ENCODE data around the gene ITGA2B.
"Not testable (repeated sequence)": the region's sequence is repeated elsewhere in the genome, so short reads cannot be mapped to it uniquely, and the experiment has no call there.

The ITGA2B gene

DNA sequence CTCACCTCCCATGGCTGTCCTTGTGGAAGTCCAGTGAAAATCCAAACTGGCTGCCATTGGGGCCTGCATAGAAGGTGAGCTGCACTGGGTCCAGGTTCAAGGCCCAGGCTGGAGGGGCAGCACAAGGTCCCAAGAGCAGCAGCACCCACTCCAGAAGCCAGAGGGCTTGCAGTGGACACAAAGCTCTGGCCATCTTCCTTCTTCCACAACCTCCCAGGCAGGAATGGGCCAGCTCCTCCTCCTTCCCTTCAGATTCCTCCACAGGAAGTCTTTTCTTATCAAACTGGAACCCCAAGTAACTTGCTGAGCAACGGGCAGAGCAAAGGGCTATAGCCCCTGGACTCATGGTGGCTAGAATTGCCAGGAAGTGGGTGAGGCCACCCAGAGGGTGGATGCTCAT lies at the start of gene ITGA2B:
Gene ITGA2B, minus strand, starts transcription at position 369 of the 400 bp plus-strand sequence. Its CDS starts 176 bp downstream, at position 193.
- no peak for DNase-seq (ENCODE audit: low spot score)

- DNase-seq (ENCODE audit: low spot score): no peak
Measured at GRCh38 chr17:44439168-44439567, 49.7 kb upstream of the ITGA2B start.

DNA sequence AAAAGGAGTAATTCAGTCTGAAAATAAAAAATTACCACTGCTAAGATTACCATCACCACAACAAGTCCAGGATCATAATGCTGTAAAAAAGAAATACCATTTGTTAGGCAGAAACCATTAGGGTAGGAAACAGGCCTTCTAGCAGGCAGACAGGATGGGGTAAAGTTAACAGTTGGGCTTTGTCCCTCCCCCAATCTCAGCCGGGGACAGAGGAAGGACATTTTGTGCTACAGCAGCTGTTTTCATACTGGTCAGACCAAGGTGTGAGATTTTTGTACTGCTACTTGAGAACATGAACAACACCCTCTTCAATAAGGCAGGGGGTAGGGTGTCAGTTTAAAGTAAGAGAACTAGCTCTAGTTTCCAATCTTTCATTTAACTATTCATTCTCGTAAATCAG lies 49.2 kb upstream of the ITGA2B start:
- DNase-seq (ENCODE audit: low spot score): no peak

DNA sequence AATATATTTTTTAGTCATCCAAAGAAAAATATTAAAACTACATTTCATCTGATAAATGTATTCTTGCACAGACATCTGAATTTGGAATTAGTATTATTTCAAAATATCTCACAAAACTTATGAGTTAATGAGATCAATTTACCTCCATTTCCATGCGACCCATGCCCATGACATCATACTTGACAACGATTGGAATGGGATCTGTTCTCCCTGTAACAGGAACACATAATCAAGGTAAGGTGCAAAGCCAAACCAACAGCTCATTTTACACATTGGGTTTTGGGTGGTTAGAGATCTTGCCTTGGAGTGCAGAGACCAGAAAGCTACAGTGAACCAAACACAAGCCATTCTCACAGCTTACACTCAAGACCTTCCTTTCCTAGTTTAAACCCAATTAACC lies 46.9 kb upstream of the ITGA2B start:
- no peak for DNase-seq (ENCODE audit: low spot score)

GRCh38 chr17:44432254-44433157 lies 43.1 kb upstream of the ITGA2B start:
- DNase-seq (ENCODE audit: low spot score): no peak

GRCh38 chr17:44424828-44425461 lies 35.5 kb upstream of the ITGA2B start:
- no peak for DNase-seq (ENCODE audit: low spot score)

- peak; percentile 59 for DNase-seq (ENCODE audit: low spot score)
Measured at GRCh38 chr17:44417553-44417952, 28.1 kb upstream of the ITGA2B start.

GRCh38 chr17:44416558-44417289 lies 27.3 kb upstream of the ITGA2B start:
- no peak for DNase-seq (ENCODE audit: low spot score)

GRCh38 chr17:44414394-44415155 lies 25.1 kb upstream of the ITGA2B start:
- DNase-seq (ENCODE audit: low spot score): no peak

- no peak for DNase-seq (ENCODE audit: low spot score)
Measured at GRCh38 chr17:44409309-44410028, 20.0 kb upstream of the ITGA2B start.

DNA sequence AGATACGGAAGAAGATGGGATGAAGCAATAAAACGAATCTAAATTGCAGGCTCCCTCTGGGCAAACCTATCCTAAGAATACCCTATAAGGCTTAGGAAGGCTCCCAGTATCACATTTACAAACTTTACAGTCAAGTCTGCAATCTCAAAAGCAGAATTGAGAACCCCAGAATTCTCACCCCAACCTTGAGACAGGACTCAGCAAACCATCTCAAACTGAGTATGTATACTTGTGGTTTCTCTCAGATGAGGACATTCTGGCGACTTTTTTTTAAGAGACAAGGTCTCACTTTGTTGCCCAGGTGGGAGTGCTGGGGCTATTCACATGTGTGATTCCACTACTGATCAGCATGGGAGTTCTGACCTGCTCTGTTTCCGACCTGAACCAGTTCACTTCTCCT lies 19.3 kb upstream of the ITGA2B start:
- DNase-seq (ENCODE audit: low spot score): no peak

DNA sequence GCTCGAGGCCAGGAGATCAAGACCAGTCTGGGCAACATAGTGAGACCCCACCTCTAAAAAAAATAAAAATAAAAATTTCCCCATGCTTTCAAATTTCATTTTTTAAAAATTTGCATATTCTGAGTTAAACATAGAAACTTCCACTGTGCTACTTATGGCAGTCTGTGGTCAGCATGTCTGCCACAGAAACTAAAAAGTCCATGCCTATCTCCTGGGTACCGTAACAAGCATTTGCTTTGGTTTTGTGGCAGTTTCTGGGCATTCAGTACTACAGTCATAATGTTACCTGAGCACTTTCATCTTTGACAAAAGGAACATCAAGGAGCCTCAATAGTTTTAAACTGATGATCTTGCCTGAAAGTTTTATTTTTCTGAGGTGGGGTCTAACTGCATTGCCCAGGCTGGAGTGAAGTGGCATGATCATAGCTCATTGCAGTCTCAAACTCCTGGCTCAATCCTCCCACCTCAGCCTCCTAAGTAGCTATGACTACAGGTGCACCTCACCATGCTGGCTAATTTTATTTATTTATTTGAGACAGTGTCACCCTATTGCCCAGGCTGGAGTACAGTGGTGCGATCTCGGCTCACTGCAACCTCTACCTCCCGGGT lies 13.2 kb upstream of the ITGA2B start:
- no peak for DNase-seq (ENCODE audit: low spot score)

DNA sequence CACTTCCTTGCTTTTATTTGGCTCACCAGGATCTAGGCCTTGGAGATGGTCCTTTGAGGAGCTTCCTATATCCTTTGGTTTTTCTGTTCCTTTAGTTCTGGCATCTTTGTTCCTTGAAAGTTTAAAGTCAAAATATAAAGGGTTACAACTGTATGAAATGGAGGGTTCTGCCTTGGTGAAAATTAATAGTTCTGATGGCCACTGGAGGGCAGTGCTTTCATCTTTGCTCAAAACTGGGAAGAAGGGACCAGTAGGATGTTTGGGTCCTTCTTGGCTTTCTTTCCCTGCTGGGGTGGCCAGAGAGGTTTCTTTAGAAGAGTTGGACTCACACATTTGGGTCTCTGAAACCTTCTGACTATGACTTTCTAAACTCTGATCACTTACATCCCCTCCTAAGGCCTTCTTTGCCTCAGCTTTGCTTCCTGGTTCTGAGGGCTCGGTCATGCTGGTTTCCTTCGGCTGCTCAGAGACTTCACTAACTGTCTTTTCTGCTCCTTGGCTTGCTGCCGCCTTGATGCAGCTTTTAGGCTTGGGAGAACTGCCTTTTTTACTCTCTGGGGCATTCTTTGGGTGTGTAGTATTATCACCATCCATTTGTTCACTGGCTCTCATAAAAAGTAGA lies 10.9 kb upstream of the ITGA2B start:
- peak; percentile 29 for DNase-seq (ENCODE audit: low spot score)

- DNase-seq (ENCODE audit: low spot score): peak; percentile 68
Measured at GRCh38 chr17:44398692-44399691, 9.5 kb upstream of the ITGA2B start.

DNA sequence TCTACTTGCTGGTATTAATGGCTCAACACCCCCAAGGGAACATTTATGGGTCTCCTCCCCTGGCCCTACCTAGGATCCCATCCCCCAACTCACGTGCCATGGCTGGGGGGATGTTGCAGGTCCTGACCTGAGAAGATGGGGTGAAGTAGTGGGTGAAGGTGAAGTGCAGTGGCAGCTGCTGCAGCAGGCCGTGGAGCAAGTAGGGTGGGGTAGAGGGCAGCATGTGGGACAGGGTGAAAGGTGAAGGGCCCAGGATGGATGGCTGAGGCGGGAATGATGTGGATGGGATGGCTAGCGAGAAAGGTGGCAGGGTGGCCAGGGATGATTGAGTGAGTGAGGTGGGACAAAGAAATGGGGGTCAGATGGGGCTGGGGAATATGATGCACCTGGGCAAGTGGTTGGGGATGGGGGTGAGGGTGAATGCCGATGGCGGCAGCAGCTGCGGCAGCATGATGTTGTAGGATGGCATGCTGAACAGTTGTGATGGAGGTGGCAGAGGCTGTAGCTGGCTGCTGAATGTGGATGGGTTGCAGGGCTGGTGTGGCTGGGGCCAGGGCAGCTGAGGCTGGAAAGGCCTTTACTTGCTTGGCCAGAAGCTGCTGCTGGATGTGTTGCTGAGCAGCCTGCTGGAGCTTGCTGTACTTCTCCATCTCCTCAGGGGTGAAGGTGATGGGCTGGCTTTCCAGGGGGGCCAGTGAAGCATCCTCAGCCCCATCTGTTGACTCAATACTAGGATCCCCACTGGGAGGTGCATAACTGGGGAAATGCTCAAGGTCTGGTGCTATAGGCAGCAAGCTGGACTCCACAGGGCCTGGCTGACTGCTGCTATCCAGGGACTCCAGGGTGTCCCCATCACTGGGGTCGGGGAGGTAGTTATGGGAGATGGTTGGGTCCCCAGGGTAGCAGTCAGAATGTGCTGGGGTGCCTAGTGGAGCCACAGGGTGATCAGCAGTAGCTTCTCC lies 8.3 kb upstream of the ITGA2B start:
- no peak for DNase-seq (ENCODE audit: low spot score)

- no peak for DNase-seq (ENCODE audit: low spot score)
Measured at GRCh38 chr17:44396946-44397345, 7.5 kb upstream of the ITGA2B start.

- no peak for DNase-seq (ENCODE audit: low spot score)
Measured at GRCh38 chr17:44394833-44395232, 5.4 kb upstream of the ITGA2B start.

DNA sequence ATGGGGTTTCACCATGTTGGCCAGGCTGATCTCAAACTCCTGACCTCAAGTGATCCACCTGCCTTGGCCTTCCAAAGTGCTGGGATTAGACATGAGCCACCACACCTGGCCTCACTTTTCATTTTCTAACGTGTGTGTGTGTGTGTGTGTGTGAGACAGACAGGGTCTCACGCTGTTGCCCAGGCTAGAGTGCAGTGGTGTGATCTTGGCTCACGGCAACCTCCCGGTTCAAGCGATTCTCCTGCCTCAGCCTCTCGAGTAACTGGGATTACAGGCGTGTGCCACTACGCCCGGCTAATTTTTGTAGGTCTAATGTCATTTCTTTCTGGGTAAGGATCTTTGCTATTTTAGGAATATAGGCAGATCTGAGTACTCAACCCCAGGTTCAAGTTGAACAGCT lies 4.7 kb upstream of the ITGA2B start:
- not testable (repeated sequence) for DNase-seq (ENCODE audit: low spot score)

All from Ammon's horn (tissue), 1 donor.